GM23338 (cell line): ENCODE data around the gene GRIN3B.

ENCODE experiments used
- CREB1 ChIP-seq: fragments of 250-450 bp; sonication (Bioruptor Pico); IDR thresholded peaks from 2 replicates; pipeline ENCODE4 v1.5.0; 2020; ENCODE audit warnings: low read depth, mild to moderate bottlenecking, moderate library complexity
- EZH2 ChIP-seq: fragments of 200-600 bp; sonication (generic); IDR thresholded peaks from one replicate; pipeline ENCODE4 v1.8.0; 2017; ENCODE audit warnings: antibody characterized with exemption, mild to moderate bottlenecking, low read depth; ENCODE audit not compliant: unreplicated experiment
- EZH2phosphoT487 ChIP-seq: fragments of 200-600 bp; sonication (generic); IDR thresholded peaks from one replicate; pipeline ENCODE4 v1.8.1; 2018; ENCODE audit warnings: antibody characterized with exemption; ENCODE audit not compliant: unreplicated experiment
- NANOG ChIP-seq: IDR thresholded peaks from 2 replicates; pipeline ENCODE4 v1.6.1; 2016; ENCODE audit warnings: antibody characterized with exemption, borderline replicate concordance
- POLR2AphosphoS5 ChIP-seq: IDR thresholded peaks from 2 replicates; pipeline ENCODE4 v1.6.1; 2016; ENCODE audit warnings: antibody characterized with exemption, low read depth
- STAT1 ChIP-seq: IDR thresholded peaks from one replicate; pipeline ENCODE4 v1.6.1; 2016; ENCODE audit warnings: antibody characterized with exemption; ENCODE audit not compliant: unreplicated experiment
- ZNF331 ChIP-seq: fragments of 250-450 bp; sonication (Bioruptor Pico); IDR thresholded peaks from 2 replicates; pipeline ENCODE4 v1.5.0; 2020; ENCODE audit warnings: low read depth, mild to moderate bottlenecking, moderate library complexity
- TF ChIP-seq, protein P1 (sequence below), 2 experiments: fragments of 200-600 bp in 1 of 2; sonication (generic) in 1 of 2; conservative IDR thresholded peaks; 2 replicates each; pipeline versions ENCODE4 v1.5.1 to v1.6.1; 2016 to 2017; ENCODE audit warnings: antibody characterized with exemption in 2 of 2, low read depth in 2 of 2, mild to moderate bottlenecking in 2 of 2, moderate library complexity in 1 of 2
- TF ChIP-seq, protein P2 (sequence below): IDR thresholded peaks from one replicate; pipeline ENCODE4 v1.6.1; 2018; ENCODE audit warnings: antibody characterized with exemption; ENCODE audit not compliant: unreplicated experiment
- TF ChIP-seq, protein P3 (sequence below): fragments of 250-450 bp; sonication (Bioruptor Pico); IDR thresholded peaks from 2 replicates; pipeline ENCODE4 v1.5.0; 2020; ENCODE audit warnings: mild to moderate bottlenecking, moderate library complexity
- TF ChIP-seq, protein P4 (sequence below): IDR thresholded peaks from 2 replicates; pipeline ENCODE4 v1.6.1; 2016; ENCODE audit warnings: antibody characterized with exemption

DNA sequence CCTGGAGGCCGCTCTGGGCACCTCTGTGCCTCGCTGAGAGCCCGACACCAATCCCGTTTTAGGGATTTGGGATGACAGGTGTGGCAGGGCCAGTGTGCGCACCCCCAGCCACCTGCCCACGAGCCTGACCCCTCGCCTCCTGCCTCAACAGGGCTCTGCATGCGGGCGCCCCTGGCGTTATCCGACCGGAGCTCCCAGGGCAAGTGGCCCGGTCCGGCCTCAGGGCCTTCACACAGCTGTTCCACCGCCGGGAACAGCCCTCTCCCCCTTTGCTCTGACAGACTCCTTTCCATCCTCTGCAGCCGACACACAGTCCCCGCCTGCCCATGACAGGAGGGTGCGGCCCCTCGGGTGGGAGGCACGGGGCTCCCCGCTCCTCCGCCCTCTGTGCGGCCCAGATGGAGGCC lies 23.2 kb upstream of the GRIN3B start:
- TF ChIP-seq, protein P1, sequence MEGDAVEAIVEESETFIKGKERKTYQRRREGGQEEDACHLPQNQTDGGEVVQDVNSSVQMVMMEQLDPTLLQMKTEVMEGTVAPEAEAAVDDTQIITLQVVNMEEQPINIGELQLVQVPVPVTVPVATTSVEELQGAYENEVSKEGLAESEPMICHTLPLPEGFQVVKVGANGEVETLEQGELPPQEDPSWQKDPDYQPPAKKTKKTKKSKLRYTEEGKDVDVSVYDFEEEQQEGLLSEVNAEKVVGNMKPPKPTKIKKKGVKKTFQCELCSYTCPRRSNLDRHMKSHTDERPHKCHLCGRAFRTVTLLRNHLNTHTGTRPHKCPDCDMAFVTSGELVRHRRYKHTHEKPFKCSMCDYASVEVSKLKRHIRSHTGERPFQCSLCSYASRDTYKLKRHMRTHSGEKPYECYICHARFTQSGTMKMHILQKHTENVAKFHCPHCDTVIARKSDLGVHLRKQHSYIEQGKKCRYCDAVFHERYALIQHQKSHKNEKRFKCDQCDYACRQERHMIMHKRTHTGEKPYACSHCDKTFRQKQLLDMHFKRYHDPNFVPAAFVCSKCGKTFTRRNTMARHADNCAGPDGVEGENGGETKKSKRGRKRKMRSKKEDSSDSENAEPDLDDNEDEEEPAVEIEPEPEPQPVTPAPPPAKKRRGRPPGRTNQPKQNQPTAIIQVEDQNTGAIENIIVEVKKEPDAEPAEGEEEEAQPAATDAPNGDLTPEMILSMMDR (conservative IDR thresholded peaks at IDR 0.05; ENCODE audit: low read depth in 2 of 2), result no peak
- no peak for TF ChIP-seq POLR2AphosphoS5
- no peak for TF ChIP-seq ZNF331
- TF ChIP-seq, protein P2, sequence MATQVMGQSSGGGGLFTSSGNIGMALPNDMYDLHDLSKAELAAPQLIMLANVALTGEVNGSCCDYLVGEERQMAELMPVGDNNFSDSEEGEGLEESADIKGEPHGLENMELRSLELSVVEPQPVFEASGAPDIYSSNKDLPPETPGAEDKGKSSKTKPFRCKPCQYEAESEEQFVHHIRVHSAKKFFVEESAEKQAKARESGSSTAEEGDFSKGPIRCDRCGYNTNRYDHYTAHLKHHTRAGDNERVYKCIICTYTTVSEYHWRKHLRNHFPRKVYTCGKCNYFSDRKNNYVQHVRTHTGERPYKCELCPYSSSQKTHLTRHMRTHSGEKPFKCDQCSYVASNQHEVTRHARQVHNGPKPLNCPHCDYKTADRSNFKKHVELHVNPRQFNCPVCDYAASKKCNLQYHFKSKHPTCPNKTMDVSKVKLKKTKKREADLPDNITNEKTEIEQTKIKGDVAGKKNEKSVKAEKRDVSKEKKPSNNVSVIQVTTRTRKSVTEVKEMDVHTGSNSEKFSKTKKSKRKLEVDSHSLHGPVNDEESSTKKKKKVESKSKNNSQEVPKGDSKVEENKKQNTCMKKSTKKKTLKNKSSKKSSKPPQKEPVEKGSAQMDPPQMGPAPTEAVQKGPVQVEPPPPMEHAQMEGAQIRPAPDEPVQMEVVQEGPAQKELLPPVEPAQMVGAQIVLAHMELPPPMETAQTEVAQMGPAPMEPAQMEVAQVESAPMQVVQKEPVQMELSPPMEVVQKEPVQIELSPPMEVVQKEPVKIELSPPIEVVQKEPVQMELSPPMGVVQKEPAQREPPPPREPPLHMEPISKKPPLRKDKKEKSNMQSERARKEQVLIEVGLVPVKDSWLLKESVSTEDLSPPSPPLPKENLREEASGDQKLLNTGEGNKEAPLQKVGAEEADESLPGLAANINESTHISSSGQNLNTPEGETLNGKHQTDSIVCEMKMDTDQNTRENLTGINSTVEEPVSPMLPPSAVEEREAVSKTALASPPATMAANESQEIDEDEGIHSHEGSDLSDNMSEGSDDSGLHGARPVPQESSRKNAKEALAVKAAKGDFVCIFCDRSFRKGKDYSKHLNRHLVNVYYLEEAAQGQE, result no peak
- no peak for TF ChIP-seq EZH2
- no peak for TF ChIP-seq EZH2phosphoT487
- TF ChIP-seq NANOG, result no peak
- TF ChIP-seq CREB1 (CRISPR knock-in tag), result no peak
- no peak for TF ChIP-seq STAT1
- TF ChIP-seq, protein P3, sequence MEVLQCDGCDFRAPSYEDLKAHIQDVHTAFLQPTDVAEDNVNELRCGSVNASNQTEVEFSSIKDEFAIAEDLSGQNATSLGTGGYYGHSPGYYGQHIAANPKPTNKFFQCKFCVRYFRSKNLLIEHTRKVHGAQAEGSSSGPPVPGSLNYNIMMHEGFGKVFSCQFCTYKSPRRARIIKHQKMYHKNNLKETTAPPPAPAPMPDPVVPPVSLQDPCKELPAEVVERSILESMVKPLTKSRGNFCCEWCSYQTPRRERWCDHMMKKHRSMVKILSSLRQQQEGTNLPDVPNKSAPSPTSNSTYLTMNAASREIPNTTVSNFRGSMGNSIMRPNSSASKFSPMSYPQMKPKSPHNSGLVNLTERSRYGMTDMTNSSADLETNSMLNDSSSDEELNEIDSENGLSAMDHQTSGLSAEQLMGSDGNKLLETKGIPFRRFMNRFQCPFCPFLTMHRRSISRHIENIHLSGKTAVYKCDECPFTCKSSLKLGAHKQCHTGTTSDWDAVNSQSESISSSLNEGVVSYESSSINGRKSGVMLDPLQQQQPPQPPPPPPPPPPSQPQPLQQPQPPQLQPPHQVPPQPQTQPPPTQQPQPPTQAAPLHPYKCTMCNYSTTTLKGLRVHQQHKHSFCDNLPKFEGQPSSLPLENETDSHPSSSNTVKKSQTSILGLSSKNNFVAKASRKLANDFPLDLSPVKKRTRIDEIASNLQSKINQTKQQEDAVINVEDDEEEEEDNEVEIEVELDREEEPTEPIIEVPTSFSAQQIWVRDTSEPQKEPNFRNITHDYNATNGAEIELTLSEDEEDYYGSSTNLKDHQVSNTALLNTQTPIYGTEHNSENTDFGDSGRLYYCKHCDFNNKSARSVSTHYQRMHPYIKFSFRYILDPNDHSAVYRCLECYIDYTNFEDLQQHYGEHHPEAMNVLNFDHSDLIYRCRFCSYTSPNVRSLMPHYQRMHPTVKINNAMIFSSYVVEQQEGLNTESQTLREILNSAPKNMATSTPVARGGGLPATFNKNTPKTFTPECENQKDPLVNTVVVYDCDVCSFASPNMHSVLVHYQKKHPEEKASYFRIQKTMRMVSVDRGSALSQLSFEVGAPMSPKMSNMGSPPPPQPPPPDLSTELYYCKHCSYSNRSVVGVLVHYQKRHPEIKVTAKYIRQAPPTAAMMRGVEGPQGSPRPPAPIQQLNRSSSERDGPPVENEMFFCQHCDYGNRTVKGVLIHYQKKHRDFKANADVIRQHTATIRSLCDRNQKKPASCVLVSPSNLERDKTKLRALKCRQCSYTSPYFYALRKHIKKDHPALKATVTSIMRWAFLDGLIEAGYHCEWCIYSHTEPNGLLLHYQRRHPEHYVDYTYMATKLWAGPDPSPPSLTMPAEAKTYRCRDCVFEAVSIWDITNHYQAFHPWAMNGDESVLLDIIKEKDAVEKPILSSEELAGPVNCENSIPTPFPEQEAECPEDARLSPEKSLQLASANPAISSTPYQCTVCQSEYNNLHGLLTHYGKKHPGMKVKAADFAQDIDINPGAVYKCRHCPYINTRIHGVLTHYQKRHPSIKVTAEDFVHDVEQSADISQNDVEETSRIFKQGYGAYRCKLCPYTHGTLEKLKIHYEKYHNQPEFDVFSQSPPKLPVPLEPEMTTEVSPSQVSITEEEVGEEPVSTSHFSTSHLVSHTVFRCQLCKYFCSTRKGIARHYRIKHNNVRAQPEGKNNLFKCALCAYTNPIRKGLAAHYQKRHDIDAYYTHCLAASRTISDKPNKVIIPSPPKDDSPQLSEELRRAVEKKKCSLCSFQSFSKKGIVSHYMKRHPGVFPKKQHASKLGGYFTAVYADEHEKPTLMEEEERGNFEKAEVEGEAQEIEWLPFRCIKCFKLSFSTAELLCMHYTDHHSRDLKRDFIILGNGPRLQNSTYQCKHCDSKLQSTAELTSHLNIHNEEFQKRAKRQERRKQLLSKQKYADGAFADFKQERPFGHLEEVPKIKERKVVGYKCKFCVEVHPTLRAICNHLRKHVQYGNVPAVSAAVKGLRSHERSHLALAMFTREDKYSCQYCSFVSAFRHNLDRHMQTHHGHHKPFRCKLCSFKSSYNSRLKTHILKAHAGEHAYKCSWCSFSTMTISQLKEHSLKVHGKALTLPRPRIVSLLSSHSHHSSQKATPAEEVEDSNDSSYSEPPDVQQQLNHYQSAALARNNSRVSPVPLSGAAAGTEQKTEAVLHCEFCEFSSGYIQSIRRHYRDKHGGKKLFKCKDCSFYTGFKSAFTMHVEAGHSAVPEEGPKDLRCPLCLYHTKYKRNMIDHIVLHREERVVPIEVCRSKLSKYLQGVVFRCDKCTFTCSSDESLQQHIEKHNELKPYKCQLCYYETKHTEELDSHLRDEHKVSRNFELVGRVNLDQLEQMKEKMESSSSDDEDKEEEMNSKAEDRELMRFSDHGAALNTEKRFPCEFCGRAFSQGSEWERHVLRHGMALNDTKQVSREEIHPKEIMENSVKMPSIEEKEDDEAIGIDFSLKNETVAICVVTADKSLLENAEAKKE, result no peak
- TF ChIP-seq, protein P4, sequence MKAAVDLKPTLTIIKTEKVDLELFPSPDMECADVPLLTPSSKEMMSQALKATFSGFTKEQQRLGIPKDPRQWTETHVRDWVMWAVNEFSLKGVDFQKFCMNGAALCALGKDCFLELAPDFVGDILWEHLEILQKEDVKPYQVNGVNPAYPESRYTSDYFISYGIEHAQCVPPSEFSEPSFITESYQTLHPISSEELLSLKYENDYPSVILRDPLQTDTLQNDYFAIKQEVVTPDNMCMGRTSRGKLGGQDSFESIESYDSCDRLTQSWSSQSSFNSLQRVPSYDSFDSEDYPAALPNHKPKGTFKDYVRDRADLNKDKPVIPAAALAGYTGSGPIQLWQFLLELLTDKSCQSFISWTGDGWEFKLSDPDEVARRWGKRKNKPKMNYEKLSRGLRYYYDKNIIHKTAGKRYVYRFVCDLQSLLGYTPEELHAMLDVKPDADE, result no peak
